Muscle of leg (tissue), 11 donors: Measurements from ENCODE around the gene FGF3. TPM values are rescaled to one million over a fixed set of nuclear protein-coding genes. Genes with fewer than 3 reads are reported as not detected.

Source experiments
- DNase-seq: peaks from one replicate; pipeline ENCODE4 v3.0.0; 2013
- H3K27ac ChIP-seq: one replicate; pipeline ENCODE4 v1.5.1; 2013; ENCODE audit warnings: mild to moderate bottlenecking, low read length, control low read depth
- H3K27me3 ChIP-seq: one replicate; pipeline ENCODE4 v1.6.1; 2013; ENCODE audit warnings: low read length; ENCODE audit not compliant: control insufficient read depth, insufficient read depth
- H3K36me3 ChIP-seq: one replicate; pipeline ENCODE4 v1.6.1; 2013; ENCODE audit warnings: low read length; ENCODE audit not compliant: control insufficient read depth, insufficient read depth
- H3K4me1 ChIP-seq: one replicate; pipeline ENCODE4 v1.6.1; 2013; ENCODE audit warnings: low read length; ENCODE audit not compliant: control insufficient read depth, insufficient read depth
- H3K4me3 ChIP-seq: one replicate; pipeline ENCODE4 v1.5.1; 2013; ENCODE audit warnings: low read length, control low read depth
- H3K9me3 ChIP-seq: replicated peaks from 2 replicates; pipeline ENCODE4 v1.6.1; 2013; ENCODE audit warnings: low read depth, low read length; ENCODE audit not compliant: control insufficient read depth
- WGBS: methylation state at CpG from one replicate; pipeline ENCODE4 v1.1.5; 2013; ENCODE audit warnings: missing lambda C conversion rate; ENCODE audit not compliant: insufficient coverage; 5-methylcytosine and 5-hydroxymethylcytosine counted together
- polyA plus RNA-seq, 8 donors: library from polyadenylated mRNA; unstranded; fragments of 120-200 nt; gene quantifications; one replicate each; pipeline versions ENCODE4 v1.2.1 to v1.2.3, GENCODE V29; 2013; ENCODE audit warnings: inconsistent platforms in 1 of 8, low replicate concordance in 1 of 8; ENCODE audit not compliant: insufficient read length in 8 of 8, insufficient read depth in 1 of 8
- total RNA-seq: library from RNA; stranded (reverse); fragments of 120-200 nt; gene quantifications from one replicate; pipeline ENCODE4 v1.2.4, GENCODE V29; 2013

FGF3 gene
- total and polyA plus RNA-seq, 9 donors: 0.09 to 0.12 (median 0.10) TPM; not detected in 6

- peaks cover 17% of the 10 kb centered on the region for H3K27me3 ChIP-seq
- WGBS: 96% methylated on average over 6 of the region's 6 CpGs
Observed at GRCh38 chr11:69844396-69844795, 25.2 kb upstream of the FGF3 start.

DNA sequence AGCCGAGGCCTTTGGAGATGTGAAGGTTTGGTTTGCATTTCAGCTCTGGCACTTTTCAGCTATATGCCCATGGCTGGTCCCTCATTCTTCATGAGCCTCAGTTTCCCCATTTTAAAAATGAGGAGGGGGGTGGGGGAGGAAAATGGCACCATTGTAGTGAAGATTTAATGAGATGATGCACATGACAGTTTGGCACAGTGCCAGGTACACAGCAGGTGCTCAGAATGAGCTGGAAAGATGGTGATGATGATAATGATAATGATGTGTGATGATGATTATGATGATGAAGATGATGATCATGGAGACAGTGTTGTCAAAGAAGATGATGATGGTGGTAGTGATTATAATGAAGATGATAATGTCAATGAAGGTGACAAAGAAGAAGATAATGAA lies 24.3 kb upstream of the FGF3 start:
- Histone ChIP-seq H3K4me1 (no peaks in the 10 kb centered on the region), H3K36me3 (no peaks in the 10 kb centered on the region), H3K9me3 (no peaks in the 10 kb centered on the region), H3K4me3 (no peak overlapping the region), H3K27ac (no peak overlapping the region), H3K27me3 (peaks cover 17% of the 10 kb centered on the region)
- DNase-seq: no peak
- no CpG with 5 or more reads among the region's 1 CpG for WGBS

More at GRCh38 chr11:69844396-69844795, 25.2 kb upstream of the FGF3 start:
- Histone ChIP-seq H3K4me1 (no peaks in the 10 kb centered on the region), H3K36me3 (no peaks in the 10 kb centered on the region), H3K4me3 (no peak overlapping the region), H3K27ac (no peak overlapping the region), H3K9me3 (no peaks in the 10 kb centered on the region)
- no peak for DNase-seq

DNA sequence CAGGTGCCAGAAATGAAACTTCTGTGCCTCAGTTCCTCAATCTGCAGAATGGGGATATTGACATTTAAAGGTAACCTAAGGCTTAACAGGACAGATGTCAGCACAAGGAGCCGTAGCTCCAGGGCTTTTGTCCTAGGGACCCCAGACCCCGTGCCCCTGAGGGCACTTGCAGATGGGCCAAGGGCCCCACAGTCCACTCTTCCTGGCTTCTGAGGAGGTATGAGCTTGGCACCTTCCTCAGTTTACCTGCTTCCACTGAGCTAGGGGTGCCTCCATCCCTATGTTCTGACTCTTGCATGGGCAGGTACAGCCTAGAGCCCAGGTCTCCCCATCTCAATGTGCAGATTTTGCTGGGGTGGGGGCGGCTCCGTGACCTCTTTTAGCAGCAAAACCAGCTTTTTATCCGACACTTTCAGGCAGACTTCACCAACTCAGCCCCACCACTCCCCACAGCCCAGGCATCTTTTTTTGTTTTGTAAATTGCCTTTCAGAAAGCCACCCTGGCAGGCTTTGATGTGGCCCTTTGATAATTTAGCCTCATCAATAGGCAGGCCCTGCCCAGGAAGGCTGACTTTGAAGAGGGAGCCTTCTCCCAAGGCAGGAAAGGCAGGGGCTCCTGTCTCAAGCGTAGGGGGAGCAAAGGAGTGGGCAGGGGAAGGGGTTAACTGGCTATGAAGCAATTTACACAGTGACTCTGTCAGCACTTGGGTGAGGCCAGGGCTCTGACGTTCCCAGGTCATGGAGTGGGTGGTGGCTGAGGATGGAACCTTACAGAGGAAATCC lies 23.7 kb upstream of the FGF3 start:
- no peaks in the 10 kb centered on the region for H3K9me3 ChIP-seq
- no peaks in the 10 kb centered on the region for H3K36me3 ChIP-seq
- DNase-seq: no peak
- WGBS: 44% methylated on average over 7 of the region's 7 CpGs
- no peaks in the 10 kb centered on the region for H3K4me1 ChIP-seq
- peaks cover 17% of the 10 kb centered on the region for H3K27me3 ChIP-seq
- no peak overlapping the region for H3K27ac ChIP-seq
- no peak overlapping the region for H3K4me3 ChIP-seq

DNA sequence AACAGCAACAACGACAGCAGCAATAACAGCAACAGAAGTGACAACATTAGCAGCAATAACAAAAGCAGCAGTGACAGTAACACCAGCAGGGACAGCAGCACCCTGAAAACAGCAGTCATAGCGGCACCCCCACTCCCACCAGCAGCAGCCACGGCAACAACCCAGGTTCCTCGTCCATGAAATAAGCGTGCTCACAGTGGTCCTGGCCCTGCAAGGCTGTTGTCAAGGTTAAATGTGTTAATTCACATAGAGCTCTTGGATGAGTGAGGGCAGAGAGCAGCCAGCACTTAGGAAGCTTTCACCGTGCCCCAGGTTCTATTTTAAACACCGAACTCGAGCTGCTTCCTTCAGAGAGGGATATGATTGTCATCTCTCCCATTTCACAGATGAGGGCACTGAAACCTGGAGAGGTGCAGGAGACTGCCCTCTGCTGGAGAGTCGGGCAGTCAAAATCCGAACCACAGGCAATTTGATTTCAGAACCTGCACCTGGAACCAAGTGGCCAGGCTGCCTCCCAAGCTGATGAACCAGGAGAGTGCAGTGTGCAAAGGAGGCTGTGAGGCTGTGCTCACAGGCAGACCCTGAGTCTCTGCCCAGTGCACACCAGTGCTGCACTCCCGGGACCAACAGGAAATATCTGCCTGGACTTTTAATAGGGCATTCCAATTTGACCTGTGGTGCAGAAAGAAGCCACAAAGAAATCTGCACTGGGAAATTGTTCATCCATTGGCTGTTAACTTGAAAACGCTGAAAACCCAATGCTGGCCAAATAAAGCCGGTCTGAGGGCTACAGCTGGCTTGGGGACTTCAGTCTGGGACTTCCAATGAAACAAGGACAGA lies 22.9 kb upstream of the FGF3 start:
- Histone ChIP-seq H3K9me3 (no peaks in the 10 kb centered on the region), H3K27ac (no peak overlapping the region), H3K27me3 (peaks cover 17% of the 10 kb centered on the region), H3K36me3 (no peaks in the 10 kb centered on the region), H3K4me1 (no peaks in the 10 kb centered on the region), H3K4me3 (no peak overlapping the region)
- WGBS: 53% methylated on average over 9 of the region's 13 CpGs
- no peak for DNase-seq

DNA sequence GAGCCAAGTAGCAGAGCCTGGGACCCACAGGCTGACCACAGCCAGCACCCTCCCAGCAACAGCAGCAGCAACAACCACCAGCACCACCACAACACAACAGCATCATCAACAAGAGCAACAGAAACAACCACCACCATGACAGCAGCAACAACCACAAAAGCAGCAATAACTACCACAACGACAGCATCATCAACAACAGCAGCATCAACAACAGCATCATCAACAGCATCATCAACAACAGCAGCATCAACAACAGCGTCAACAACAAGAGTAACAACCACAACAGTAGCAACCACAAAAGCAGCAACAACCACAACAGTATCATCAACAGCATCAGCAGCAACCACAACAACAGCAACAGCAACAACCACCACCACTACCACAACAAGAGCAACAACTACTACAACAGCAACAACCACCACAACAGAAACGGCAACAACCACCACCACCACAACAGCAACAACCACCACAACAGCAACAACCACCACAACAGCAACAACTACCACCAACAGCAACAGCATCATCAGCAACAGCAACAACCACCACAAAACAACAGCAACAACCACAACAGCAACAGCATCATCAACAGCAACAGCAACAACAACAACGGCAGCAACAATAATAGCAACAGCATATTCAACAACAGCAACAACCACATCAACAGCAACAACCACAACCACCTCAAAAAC lies 22.1 kb upstream of the FGF3 start:
- H3K4me3 ChIP-seq: no peak overlapping the region
- no peak overlapping the region for H3K27ac ChIP-seq
- H3K9me3 ChIP-seq: no peaks in the 10 kb centered on the region
- peaks cover 17% of the 10 kb centered on the region for H3K27me3 ChIP-seq
- DNase-seq: no peak
- H3K4me1 ChIP-seq: no peaks in the 10 kb centered on the region
- 50% methylated on average over 4 of the region's 4 CpGs for WGBS
- no peaks in the 10 kb centered on the region for H3K36me3 ChIP-seq

DNA sequence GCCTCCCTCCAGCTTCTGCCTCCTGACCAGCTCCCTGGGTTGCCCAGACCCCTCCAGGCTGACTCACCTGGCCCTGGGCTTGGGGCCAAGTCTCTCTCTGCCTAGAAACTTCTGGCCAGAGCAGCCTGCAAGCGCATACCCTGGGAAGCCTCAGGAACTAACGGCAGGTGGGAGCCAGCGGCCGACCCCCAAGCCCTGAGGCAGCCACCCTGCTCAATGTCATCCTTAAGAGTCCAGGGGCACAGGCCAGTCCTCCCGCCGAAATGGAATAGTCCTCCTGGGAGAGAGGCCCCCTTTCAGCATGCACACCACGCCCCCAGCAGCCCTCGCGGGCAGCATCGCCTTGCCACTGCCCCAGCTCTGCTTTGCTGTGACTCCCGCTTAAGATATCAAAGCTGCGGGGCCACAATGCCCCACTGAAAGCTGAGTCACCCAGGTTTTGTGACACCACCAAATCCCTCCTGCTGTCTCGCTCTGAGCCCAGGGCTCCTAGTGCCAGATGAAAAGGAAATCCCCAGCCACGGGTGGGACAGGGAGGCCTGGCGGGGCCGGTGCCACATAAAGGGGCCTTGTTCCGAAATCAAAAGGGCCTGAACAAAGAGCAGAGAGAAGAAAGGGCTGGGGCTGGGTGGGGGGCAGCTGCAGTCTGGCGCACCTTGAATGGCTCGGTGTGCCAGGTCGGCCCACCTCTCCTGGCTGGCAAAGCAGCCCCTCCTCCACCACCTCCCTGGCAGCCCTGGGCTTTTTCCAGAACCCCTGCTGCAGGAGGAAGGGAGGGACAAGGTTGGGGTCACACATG lies 21.4 kb upstream of the FGF3 start:
- Histone ChIP-seq H3K4me1 (no peaks in the 10 kb centered on the region), H3K4me3 (no peak overlapping the region), H3K27me3 (peaks cover 17% of the 10 kb centered on the region), H3K27ac (no peak overlapping the region), H3K9me3 (no peaks in the 10 kb centered on the region), H3K36me3 (no peaks in the 10 kb centered on the region)
- DNase-seq: no peak
- 42% methylated on average over 16 of the region's 20 CpGs for WGBS

- no peak overlapping the region for H3K4me3 ChIP-seq
- H3K36me3 ChIP-seq: no peaks in the 10 kb centered on the region
- 86% methylated on average over 7 of the region's 9 CpGs for WGBS
- H3K4me1 ChIP-seq: no peaks in the 10 kb centered on the region
- DNase-seq: no peak
- H3K27me3 ChIP-seq: peaks cover 25% of the 10 kb centered on the region
- no peaks in the 10 kb centered on the region for H3K9me3 ChIP-seq
- H3K27ac ChIP-seq: no peak overlapping the region
Observed at GRCh38 chr11:69839516-69839915, 20.3 kb upstream of the FGF3 start.

GRCh38 chr11:69837791-69838190 lies 18.6 kb upstream of the FGF3 start:
- Histone ChIP-seq H3K9me3 (no peaks in the 10 kb centered on the region), H3K36me3 (no peaks in the 10 kb centered on the region), H3K4me1 (no peaks in the 10 kb centered on the region), H3K27me3 (peaks cover 33% of the 10 kb centered on the region), H3K27ac (no peak overlapping the region), H3K4me3 (no peak overlapping the region)
- WGBS: 81% methylated on average over 5 of the region's 5 CpGs
- no peak for DNase-seq

DNA sequence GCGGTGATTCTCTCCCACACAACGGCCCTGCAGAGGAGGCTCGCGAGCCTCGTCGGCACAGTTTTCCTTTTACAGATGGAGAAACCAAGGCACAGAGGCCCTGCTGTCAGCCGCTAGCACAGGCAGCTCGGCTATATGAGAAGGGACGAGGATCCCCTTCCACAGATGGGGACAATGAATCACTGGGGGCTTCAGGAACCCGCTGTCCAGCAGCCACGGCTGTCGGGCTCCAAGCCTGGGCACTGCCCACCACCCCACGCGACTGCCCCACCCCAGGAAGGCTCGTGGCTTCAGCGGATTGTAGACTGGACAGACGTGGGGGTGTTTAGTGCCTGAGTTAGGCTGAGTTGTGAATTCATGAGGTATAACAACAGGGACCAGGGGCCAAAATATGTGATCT lies 17.2 kb upstream of the FGF3 start:
- no peaks in the 10 kb centered on the region for H3K9me3 ChIP-seq
- H3K27ac ChIP-seq: no peak overlapping the region
- peaks cover 33% of the 10 kb centered on the region for H3K27me3 ChIP-seq
- WGBS: 82% methylated on average over 12 of the region's 17 CpGs
- DNase-seq: no peak
- no peaks in the 10 kb centered on the region for H3K4me1 ChIP-seq
- H3K4me3 ChIP-seq: no peak overlapping the region
- no peaks in the 10 kb centered on the region for H3K36me3 ChIP-seq
